ENCODE data around the gene DPP10.

- TF ChIP-seq ZNF263 (CRISPR knock-in tag; IDR thresholded peaks at IDR 0.05), result no peak
- no peak for TF ChIP-seq POLR2AphosphoS5 (IDR thresholded peaks at IDR 0.05; ENCODE audit: low read depth, low read length)
- no peak for TF ChIP-seq CTCF (CRISPR knock-in tag; IDR thresholded peaks at IDR 0.05)
- no peak for TF ChIP-seq KAT7 (CRISPR knock-in tag; IDR thresholded peaks at IDR 0.05; ENCODE audit: borderline replicate concordance)
- TF ChIP-seq MZF1 (CRISPR knock-in tag; IDR thresholded peaks at IDR 0.05; ENCODE audit: borderline replicate concordance), result no peak
- no peak for TF ChIP-seq FOXM1 (CRISPR knock-in tag; IDR thresholded peaks at IDR 0.05)
- TF ChIP-seq REPIN1 (CRISPR knock-in tag; IDR thresholded peaks at IDR 0.05; ENCODE audit: borderline replicate concordance, low read depth), result no peak
- TF ChIP-seq RARA (CRISPR knock-in tag; IDR thresholded peaks at IDR 0.05), result no peak
- no peak for TF ChIP-seq ZMYM4 (CRISPR knock-in tag; IDR thresholded peaks at IDR 0.05)
These were observed 188.7 kb downstream of the DPP10 start for GRCh38 chr2:114631146-114631545.

Measured in HepG2 (cell line).